HepG2 (cell line): ENCODE data around the gene JADE2. TPM values are rescaled to one million over a fixed set of nuclear protein-coding genes. Genes with fewer than 3 reads are reported as not detected.

Experiments used
- DZIP1 ChIP-seq: sonication (generic); formaldehyde crosslinking; IDR thresholded peaks from 2 replicates; pipeline ENCODE4 v1.5.0; 2020; ENCODE audit warnings: mild to moderate bottlenecking, missing genetic modification reagents
- ETV5 ChIP-seq: IDR thresholded peaks from 2 replicates; pipeline ENCODE4 v1.6.1; 2018; ENCODE audit warnings: missing biosample characterization, missing genetic modification reagents, inconsistent platforms, borderline replicate concordance
- FOXP1 ChIP-seq, 2 experiments: fragments of 450-650 bp in 1 of 2; IDR thresholded peaks; 2 replicates each; pipeline ENCODE4 v1.6.1; 2017 to 2018; ENCODE audit warnings: antibody characterized with exemption in 1 of 2
- GRHL1 ChIP-seq: sonication (generic); formaldehyde crosslinking; conservative IDR thresholded peaks from 2 replicates; pipeline ENCODE4 v1.8.0; 2022; ENCODE audit warnings: missing genetic modification reagents
- HMGXB4 ChIP-seq, 2 experiments: sonication (generic) in 1 of 2; formaldehyde crosslinking in 1 of 2; IDR thresholded peaks; 2 replicates each; pipeline versions ENCODE4 v1.4.0 to v1.6.1; 2018 to 2020; ENCODE audit warnings: missing genetic modification reagents in 2 of 2, borderline replicate concordance in 1 of 2, low read depth in 1 of 2, mild to moderate bottlenecking in 1 of 2, missing biosample characterization in 1 of 2
- MNT ChIP-seq: fragments of 450-650 bp; IDR thresholded peaks from 2 replicates; pipeline ENCODE4 v1.6.1; 2016
- MZF1 ChIP-seq: sonication (generic); formaldehyde crosslinking; IDR thresholded peaks from 2 replicates; pipeline ENCODE4 v1.8.1; 2023; ENCODE audit warnings: mild to moderate bottlenecking, missing genetic modification reagents, borderline replicate concordance
- NBN ChIP-seq: fragments of 450-650 bp; conservative IDR thresholded peaks from 2 replicates; pipeline ENCODE4 v1.6.1; 2017
- PRPF4 ChIP-seq: fragments of 200-400 bp; formaldehyde crosslinking; IDR thresholded peaks from 2 replicates; pipeline ENCODE4 v1.6.1; 2016; ENCODE audit warnings: low read length, low read depth; ENCODE audit not compliant: poor library complexity, severe bottlenecking
- RXRA ChIP-seq: sonication (generic); formaldehyde crosslinking; IDR thresholded peaks from 2 replicates; pipeline ENCODE4 v1.5.1; 2020; ENCODE audit warnings: missing genetic modification reagents
- TAF15 ChIP-seq: fragments of 200-400 bp; formaldehyde crosslinking; IDR thresholded peaks from one replicate; pipeline ENCODE4 v1.6.1; 2018; ENCODE audit warnings: mild to moderate bottlenecking, low read depth, low read length; ENCODE audit not compliant: poor library complexity, severe bottlenecking
- THAP8 ChIP-seq: sonication (generic); formaldehyde crosslinking; IDR thresholded peaks from 2 replicates; pipeline ENCODE4 v1.5.1; 2020; ENCODE audit warnings: missing genetic modification reagents, mild to moderate bottlenecking, borderline replicate concordance
- ZBTB43 ChIP-seq: sonication (generic); formaldehyde crosslinking; conservative IDR thresholded peaks from 2 replicates; pipeline ENCODE4 v1.4.0; 2020; ENCODE audit warnings: missing genetic modification reagents
- ZEB1 ChIP-seq: IDR thresholded peaks from 2 replicates; pipeline ENCODE4 v1.6.1; 2012; ENCODE audit warnings: mild to moderate bottlenecking, low read depth, inconsistent platforms; ENCODE audit not compliant: insufficient replicate concordance
- ZFP36L1 ChIP-seq: sonication (generic); formaldehyde crosslinking; IDR thresholded peaks from 2 replicates; pipeline ENCODE4 v1.8.0; 2022; ENCODE audit warnings: mild to moderate bottlenecking, missing genetic modification reagents, moderate library complexity
- ZFP41 ChIP-seq: sonication (generic); formaldehyde crosslinking; IDR thresholded peaks from 2 replicates; pipeline ENCODE4 v1.4.0; 2020; ENCODE audit warnings: mild to moderate bottlenecking, missing genetic modification reagents, borderline replicate concordance
- ZNF33A ChIP-seq: sonication (generic); formaldehyde crosslinking; IDR thresholded peaks from 2 replicates; pipeline ENCODE4 v1.5.1; 2020; ENCODE audit warnings: missing genetic modification reagents, mild to moderate bottlenecking, moderate library complexity, borderline replicate concordance
- ZNF563 ChIP-seq: sonication (generic); formaldehyde crosslinking; IDR thresholded peaks from 2 replicates; pipeline ENCODE4 v1.8.0; 2022; ENCODE audit warnings: mild to moderate bottlenecking, moderate library complexity, missing genetic modification reagents
- polyA plus RNA-seq, 8 experiments: library from polyadenylated mRNA; depleted of rRNA in 3 of 8; stranded (reverse) in 7 of 8; unstranded in 1 of 8; fragments of >200 nt; fragmentation: Illumina TruSeq in 4 of 8; extraction: Trizol in 4 of 8; gene quantifications; 2 replicates each; pipeline versions ENCODE4 v1.2.1 to v1.2.3, GENCODE V29; 2011 to 2016; ENCODE audit warnings: low read depth in 4 of 8, missing spikeins in 1 of 8, mixed read lengths in 1 of 8; ENCODE audit not compliant: insufficient read depth in 1 of 8
- total RNA-seq, 5 experiments: library from RNA; depleted of rRNA; stranded (reverse); fragments of >200 nt; fragmentation: Illumina TruSeq; extraction: Trizol; gene quantifications; 2 replicates each; pipeline ENCODE4 v1.2.3, GENCODE V29; 2016; ENCODE audit warnings: low read depth in 1 of 5

The JADE2 gene
- total and polyA plus RNA-seq, 2 of the 13 experiments (the other 11 are each of a cell fraction or from before 2014, with no cell fraction given), result 7.5 to 15.1 TPM

GRCh38 chr5:134527961-134528424 lies 2.5 kb downstream of the JADE2 start (continued):
- TF ChIP-seq ZBTB43 (CRISPR knock-in tag), result no peak
- no peak for TF ChIP-seq ZFP41 (CRISPR knock-in tag)
- TF ChIP-seq FOXP1 (IDR thresholded peaks at IDR 0.05), result no peak
- TF ChIP-seq FOXP1 (CRISPR knock-in tag; IDR thresholded peaks at IDR 0.05), result no peak
- no peak for TF ChIP-seq NBN
- TF ChIP-seq DZIP1 (CRISPR knock-in tag), result no peak
- TF ChIP-seq ZNF563 (CRISPR knock-in tag), result no peak
- TF ChIP-seq ZFP36L1 (CRISPR knock-in tag), result no peak
- TF ChIP-seq PRPF4, result no peak
- TF ChIP-seq ZNF33A, result no peak
- peak in 1 of 2 experiments; percentile 15; a peak in 1 of 4 replicates for TF ChIP-seq HMGXB4 (CRISPR knock-in tag; IDR thresholded peaks at IDR 0.05; ENCODE audit: borderline replicate concordance in 1 of 2, low read depth in 1 of 2)
- TF ChIP-seq TAF15, result no peak
- TF ChIP-seq GRHL1 (CRISPR knock-in tag), result no peak
- no peak for TF ChIP-seq ETV5 (CRISPR knock-in tag)
- no peak for TF ChIP-seq THAP8 (CRISPR knock-in tag)
- TF ChIP-seq RXRA, result peak; percentile 2; the same call in 1 of the 2 replicates
- TF ChIP-seq MZF1 (CRISPR knock-in tag), result no peak
- TF ChIP-seq ZEB1, result peak; percentile 55
- TF ChIP-seq MNT, result no peak
